ENCODE measurements around the gene ZFAND2B.
"Not testable (repeated sequence)": the region's sequence is repeated elsewhere in the genome, so short reads cannot be mapped to it uniquely, and the experiment has no call there.

DNA sequence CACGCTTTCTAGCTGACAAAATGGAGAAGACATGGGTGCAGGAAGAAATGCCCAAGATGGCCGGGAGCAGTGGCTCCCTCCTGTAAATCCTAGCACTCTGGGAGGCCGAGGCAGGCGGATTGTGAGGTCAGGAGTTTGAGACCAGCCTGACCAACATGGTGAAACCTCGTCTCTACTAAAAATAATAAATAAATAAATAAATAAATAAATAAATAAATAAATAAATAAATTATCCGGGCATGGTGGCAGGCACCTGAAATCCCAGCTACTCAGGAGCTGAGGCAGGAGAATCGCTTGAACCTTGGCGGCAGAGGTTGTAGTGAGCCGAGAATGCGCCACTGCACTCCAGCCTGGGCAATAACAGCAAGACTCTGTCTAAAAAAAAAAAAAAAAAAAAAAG is 52.4 kb downstream of the ZFAND2B start:
- not testable (repeated sequence) for TF ChIP-seq EZH2 (IDR thresholded peaks at IDR 0.05; ENCODE audit: borderline replicate concordance)
- TF ChIP-seq, protein P1, sequence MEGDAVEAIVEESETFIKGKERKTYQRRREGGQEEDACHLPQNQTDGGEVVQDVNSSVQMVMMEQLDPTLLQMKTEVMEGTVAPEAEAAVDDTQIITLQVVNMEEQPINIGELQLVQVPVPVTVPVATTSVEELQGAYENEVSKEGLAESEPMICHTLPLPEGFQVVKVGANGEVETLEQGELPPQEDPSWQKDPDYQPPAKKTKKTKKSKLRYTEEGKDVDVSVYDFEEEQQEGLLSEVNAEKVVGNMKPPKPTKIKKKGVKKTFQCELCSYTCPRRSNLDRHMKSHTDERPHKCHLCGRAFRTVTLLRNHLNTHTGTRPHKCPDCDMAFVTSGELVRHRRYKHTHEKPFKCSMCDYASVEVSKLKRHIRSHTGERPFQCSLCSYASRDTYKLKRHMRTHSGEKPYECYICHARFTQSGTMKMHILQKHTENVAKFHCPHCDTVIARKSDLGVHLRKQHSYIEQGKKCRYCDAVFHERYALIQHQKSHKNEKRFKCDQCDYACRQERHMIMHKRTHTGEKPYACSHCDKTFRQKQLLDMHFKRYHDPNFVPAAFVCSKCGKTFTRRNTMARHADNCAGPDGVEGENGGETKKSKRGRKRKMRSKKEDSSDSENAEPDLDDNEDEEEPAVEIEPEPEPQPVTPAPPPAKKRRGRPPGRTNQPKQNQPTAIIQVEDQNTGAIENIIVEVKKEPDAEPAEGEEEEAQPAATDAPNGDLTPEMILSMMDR (IDR thresholded peaks at IDR 0.05; ENCODE audit: poor library complexity), result not testable (repeated sequence)

Measured in hepatocyte (in vitro differentiated cells).